Measurements from ENCODE around the gene DPP6.

DNA sequence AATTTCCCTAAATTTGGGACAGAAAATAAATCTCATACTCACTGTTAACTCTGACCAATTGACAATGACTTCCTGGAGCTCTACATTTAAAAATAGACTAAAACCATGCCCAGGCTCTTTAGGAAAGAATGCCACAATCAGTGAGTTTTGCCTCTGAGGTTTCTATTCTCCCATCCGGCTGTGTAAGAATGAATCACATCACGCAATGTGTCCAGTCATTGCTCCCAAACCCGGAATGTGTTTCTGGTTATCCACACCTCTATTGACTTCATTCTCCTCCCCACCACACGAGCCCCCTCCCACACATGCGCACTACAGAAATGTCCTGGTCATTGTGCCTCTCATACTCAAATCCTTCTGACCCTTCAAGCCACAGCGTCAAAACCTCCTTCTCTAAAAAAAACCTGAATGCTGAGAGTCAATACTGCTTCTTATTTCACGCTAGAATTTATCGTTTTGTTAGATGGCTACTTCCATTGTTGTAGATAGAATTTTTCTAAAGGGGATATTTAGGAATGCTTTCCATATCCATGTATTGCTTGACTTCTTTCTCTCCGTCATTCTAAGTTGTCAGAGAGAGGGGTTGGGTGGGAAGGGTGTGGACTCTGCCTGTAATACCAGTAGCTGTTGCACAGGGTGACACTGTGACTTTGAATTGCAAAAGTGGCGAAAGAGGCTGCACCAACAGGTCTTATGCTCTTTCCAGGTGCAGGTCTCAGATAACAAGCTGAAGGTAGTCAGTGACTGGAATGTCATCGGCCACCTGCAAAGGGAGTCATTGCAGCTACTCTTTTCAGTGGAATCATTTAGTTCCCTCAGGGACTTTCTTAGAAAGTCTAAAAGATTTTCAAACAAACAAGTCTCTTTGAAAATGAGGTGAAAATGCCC, 594.2 kb downstream of the DPP6 start:
- no peak for TF ChIP-seq POLR2A (IDR thresholded peaks at IDR 0.05; ENCODE audit: low read length)
- no peak for TF ChIP-seq GATA1 (IDR thresholded peaks at IDR 0.05; ENCODE audit: low read depth, low read length)
